Measurements from ENCODE around the gene SERPINB2. TPM values are rescaled to one million over a fixed set of nuclear protein-coding genes. Genes with fewer than 3 reads are reported as not detected.
A peak's percentile ranks its signal among the peaks of the same experiment; 100 is the strongest.

Gene SERPINB2
- polyA plus RNA-seq, 1 donor (not counting 4 experiments of a cell fraction or from before 2014, with no cell fraction given), result 733 TPM

DNA sequence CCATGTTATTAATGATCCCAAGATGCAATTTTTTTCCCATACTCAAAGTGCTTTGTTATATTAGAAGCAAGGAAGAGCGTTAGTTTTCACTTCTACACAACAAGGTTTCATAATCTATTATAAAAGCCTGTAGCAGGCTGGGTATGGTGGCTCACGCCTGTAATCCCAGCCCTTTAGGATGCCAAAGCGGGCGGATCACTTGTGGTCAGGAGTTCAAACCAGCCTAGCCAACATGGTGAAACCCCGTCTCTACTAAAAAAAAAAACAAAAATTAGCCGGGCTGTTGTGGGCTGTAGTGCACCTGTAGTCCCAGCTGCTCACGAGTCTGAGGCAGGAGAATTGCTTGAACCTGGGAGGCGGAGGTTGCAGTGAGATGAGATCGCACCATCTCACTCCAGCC lies 19.0 kb upstream of the SERPINB2 start:
- peak overlapping the region; percentile 30 for H3K9ac ChIP-seq (ENCODE audit: control insufficient read depth, extremely low read depth, insufficient read depth, low read length)
- FAIRE-seq (peak; percentile 41), DNase-seq (ENCODE audit: low read depth, low spot score) (no peak)
- no peaks in the 10 kb centered on the region for H3K27me3 ChIP-seq (ENCODE audit: control insufficient read depth, extremely low read depth, insufficient read depth, low read length)
- H3K36me3 ChIP-seq (ENCODE audit: control insufficient read depth in 2 of 2, extremely low read depth in 1 of 2, insufficient read depth in 2 of 2, low read length in 2 of 2), result no peaks in the 10 kb centered on the region
- dilution Hi-C loops (cut with MboI; ENCODE audit: extremely low pct_ligation_motif_present, low sequenced_read_pairs), result no loop called here
- no peak overlapping the region for H3K4me3 ChIP-seq (ENCODE audit: control insufficient read depth in 2 of 3, extremely low read depth in 1 of 3, insufficient read depth in 2 of 3, low read depth in 1 of 3, low read length in 3 of 3)
- H3K79me2 ChIP-seq (ENCODE audit: control insufficient read depth, insufficient read depth, low read length), result no peaks in the 10 kb centered on the region
- H3K4me2 ChIP-seq (ENCODE audit: control insufficient read depth, extremely low read depth, insufficient read depth, low read depth, low read length), result no peak overlapping the region
- peaks cover 38% of the 10 kb centered on the region for H3K4me1 ChIP-seq (ENCODE audit: control insufficient read depth, extremely low read depth, insufficient read depth, low read length)
- H3K9me1 ChIP-seq (ENCODE audit: control insufficient read depth, extremely low read depth, insufficient read depth, low read length), result no peaks in the 10 kb centered on the region
- H4K20me1 ChIP-seq (ENCODE audit: control insufficient read depth, extremely low read depth, insufficient read depth, low read length), result no peaks in the 10 kb centered on the region
- peak overlapping the region; percentile 91 for H3K27ac ChIP-seq (ENCODE audit: control insufficient read depth, insufficient read depth, low read length)
- H3K9me3 ChIP-seq (ENCODE audit: control insufficient read depth, low read depth, low read length), result no peaks in the 10 kb centered on the region
- no peak overlapping the region for H2AFZ ChIP-seq (ENCODE audit: control insufficient read depth, low read length)
- no peak for TF ChIP-seq EZH2 (IDR thresholded peaks at IDR 0.05; ENCODE audit: low read length)
- TF ChIP-seq, protein P1, sequence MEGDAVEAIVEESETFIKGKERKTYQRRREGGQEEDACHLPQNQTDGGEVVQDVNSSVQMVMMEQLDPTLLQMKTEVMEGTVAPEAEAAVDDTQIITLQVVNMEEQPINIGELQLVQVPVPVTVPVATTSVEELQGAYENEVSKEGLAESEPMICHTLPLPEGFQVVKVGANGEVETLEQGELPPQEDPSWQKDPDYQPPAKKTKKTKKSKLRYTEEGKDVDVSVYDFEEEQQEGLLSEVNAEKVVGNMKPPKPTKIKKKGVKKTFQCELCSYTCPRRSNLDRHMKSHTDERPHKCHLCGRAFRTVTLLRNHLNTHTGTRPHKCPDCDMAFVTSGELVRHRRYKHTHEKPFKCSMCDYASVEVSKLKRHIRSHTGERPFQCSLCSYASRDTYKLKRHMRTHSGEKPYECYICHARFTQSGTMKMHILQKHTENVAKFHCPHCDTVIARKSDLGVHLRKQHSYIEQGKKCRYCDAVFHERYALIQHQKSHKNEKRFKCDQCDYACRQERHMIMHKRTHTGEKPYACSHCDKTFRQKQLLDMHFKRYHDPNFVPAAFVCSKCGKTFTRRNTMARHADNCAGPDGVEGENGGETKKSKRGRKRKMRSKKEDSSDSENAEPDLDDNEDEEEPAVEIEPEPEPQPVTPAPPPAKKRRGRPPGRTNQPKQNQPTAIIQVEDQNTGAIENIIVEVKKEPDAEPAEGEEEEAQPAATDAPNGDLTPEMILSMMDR (optimal IDR thresholded peaks at IDR 0.05 in 1 of 3, IDR thresholded peaks at IDR 0.05 in 1 of 3, conservative IDR thresholded peaks at IDR 0.05 in 1 of 3; ENCODE audit: extremely low read depth in 1 of 3, insufficient read depth in 2 of 3, low read length in 3 of 3), result no peak

DNA sequence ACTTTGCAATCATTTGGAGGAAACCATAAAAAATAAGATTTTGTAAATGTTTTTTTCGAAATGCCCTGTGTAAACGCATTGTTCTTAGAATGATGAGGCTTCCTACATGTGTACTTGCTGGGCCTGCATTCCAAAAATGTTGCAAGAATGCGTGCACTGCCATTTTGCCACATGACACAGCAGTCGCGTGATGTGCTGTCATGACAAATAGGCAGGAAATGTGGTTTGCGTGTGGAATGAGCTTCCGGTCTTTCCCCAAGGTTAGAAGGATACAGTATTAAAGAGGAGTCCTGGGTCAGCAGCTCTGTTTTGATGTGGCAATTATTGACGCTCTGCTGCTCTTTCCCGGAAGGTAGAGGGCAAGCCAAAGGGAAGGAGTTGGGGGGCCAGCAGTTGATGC lies 18.1 kb upstream of the SERPINB2 start:
- Histone ChIP-seq H3K4me2 (ENCODE audit: control insufficient read depth, extremely low read depth, insufficient read depth, low read depth, low read length) (peak overlapping the region; percentile 53), H3K4me1 (ENCODE audit: control insufficient read depth, extremely low read depth, insufficient read depth, low read length) (peaks cover 38% of the 10 kb centered on the region), H3K27ac (ENCODE audit: control insufficient read depth, insufficient read depth, low read length) (peak overlapping the region; percentile 91), H4K20me1 (ENCODE audit: control insufficient read depth, extremely low read depth, insufficient read depth, low read length) (no peaks in the 10 kb centered on the region), H3K9me1 (ENCODE audit: control insufficient read depth, extremely low read depth, insufficient read depth, low read length) (no peaks in the 10 kb centered on the region), H3K9ac (ENCODE audit: control insufficient read depth, extremely low read depth, insufficient read depth, low read length) (peak overlapping the region; percentile 65), H2AFZ (ENCODE audit: control insufficient read depth, low read length) (no peak overlapping the region), H3K4me3 (ENCODE audit: control insufficient read depth in 2 of 3, extremely low read depth in 1 of 3, insufficient read depth in 2 of 3, low read depth in 1 of 3, low read length in 3 of 3) (no peak overlapping the region), H3K79me2 (ENCODE audit: control insufficient read depth, insufficient read depth, low read length) (no peaks in the 10 kb centered on the region), H3K9me3 (ENCODE audit: control insufficient read depth, low read depth, low read length) (no peaks in the 10 kb centered on the region), H3K36me3 (ENCODE audit: control insufficient read depth in 2 of 2, extremely low read depth in 1 of 2, insufficient read depth in 2 of 2, low read length in 2 of 2) (no peaks in the 10 kb centered on the region), H3K27me3 (ENCODE audit: control insufficient read depth, extremely low read depth, insufficient read depth, low read length) (no peaks in the 10 kb centered on the region)
- no peak for DNase-seq (ENCODE audit: low read depth, low spot score)
- FAIRE-seq, result peak; percentile 91
- TF ChIP-seq EZH2 (IDR thresholded peaks at IDR 0.05; ENCODE audit: low read length), result no peak
- TF ChIP-seq, protein P1 (optimal IDR thresholded peaks at IDR 0.05 in 1 of 3, IDR thresholded peaks at IDR 0.05 in 1 of 3, conservative IDR thresholded peaks at IDR 0.05 in 1 of 3; ENCODE audit: extremely low read depth in 1 of 3, insufficient read depth in 2 of 3, low read length in 3 of 3), result no peak
- dilution Hi-C loops (cut with MboI; ENCODE audit: extremely low pct_ligation_motif_present, low sequenced_read_pairs), result no loop called here
